Right ventricle myocardium superior (tissue), 1 donor: Measurements from ENCODE around the gene SH2D5. TPM values are rescaled to one million over a fixed set of nuclear protein-coding genes. Genes with fewer than 3 reads are reported as not detected.

Source experiments
- ATAC-seq: fragments of 200-7000 bp; cut with Tn5 transposase; one replicate; pipeline ENCODE4 v1.9.1; 2020; ENCODE audit warnings: mild to moderate bottlenecking; ENCODE audit not compliant: poor library complexity
- DNase-seq: peaks from one replicate; pipeline ENCODE4 v3.0.0-alpha.2; 2020
- intact Hi-C: fragments of 100-400 bp; cut with DNase I; formaldehyde crosslinking; loops from one replicate; pipeline ENCODE4 v1.11.2; 2022
- total RNA-seq: library from RNA; stranded (reverse); fragmentation: NEBNext Ultra II Directional; extraction: Animal tissue kit (Norgen Biotek cat#: 25700); gene quantifications from one replicate; pipeline ENCODE4 v1.2.1, GENCODE V29; 2021
- donor health status: DM: no; HTN: yes; CAD: no; lungs with severe emphysema.

Gene SH2D5
- total RNA-seq, 1 donor from 2014 or later, result not detected

DNA sequence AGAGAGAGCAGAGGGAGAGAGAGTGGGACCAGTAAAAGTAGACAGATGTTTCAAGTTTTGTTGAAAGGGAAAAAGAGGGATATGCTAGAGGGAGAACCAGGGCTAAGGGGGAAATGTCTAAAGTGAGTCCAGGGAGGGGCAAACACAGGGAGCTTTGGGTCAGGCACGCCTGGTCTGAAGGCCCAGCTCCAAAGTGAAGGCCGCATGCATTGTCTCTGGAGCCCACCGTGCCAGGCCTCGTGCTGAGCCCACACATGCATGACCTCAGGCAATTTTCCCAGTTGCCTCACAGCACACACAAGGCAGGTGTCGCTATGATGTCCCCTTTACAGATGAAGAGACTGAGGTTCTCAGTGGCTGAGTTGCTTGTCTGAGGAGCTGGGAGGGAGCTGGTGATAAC, 30.7 kb downstream of the SH2D5 start:
- intact Hi-C loops, result no loop called here
- DNase-seq (no peak), ATAC-seq (no peak)

DNA sequence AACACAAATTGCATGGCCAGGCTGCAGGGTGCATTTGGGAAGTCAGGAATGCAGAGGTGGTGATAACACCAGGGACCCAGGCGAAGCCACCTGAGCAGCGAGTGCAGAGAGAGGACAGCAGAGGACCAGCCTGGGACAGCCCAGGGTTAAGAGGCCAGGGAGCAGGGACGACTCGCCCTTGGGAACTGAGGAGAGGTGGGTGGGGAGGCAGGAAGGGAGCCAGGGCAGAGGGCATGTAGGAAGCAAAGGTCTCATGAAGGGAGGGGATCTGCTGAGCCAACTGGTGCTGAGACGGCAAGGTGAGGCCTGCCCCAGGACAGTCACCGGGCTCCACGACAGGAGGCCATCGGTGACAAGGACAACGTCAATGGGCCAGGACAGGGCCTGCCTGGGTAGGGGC, 31.1 kb downstream of the SH2D5 start:
- intact Hi-C loops, result no loop called here
- no peak for ATAC-seq
- no peak for DNase-seq

- no peak for ATAC-seq
- intact Hi-C loops, result no loop called here
- no peak for DNase-seq
Observed at GRCh38 chr1:20700636-20701215, 31.8 kb downstream of the SH2D5 start.

- intact Hi-C loops, result no loop called here
- DNase-seq, result no peak
Observed at GRCh38 chr1:20699558-20699957, 32.9 kb downstream of the SH2D5 start.

DNA sequence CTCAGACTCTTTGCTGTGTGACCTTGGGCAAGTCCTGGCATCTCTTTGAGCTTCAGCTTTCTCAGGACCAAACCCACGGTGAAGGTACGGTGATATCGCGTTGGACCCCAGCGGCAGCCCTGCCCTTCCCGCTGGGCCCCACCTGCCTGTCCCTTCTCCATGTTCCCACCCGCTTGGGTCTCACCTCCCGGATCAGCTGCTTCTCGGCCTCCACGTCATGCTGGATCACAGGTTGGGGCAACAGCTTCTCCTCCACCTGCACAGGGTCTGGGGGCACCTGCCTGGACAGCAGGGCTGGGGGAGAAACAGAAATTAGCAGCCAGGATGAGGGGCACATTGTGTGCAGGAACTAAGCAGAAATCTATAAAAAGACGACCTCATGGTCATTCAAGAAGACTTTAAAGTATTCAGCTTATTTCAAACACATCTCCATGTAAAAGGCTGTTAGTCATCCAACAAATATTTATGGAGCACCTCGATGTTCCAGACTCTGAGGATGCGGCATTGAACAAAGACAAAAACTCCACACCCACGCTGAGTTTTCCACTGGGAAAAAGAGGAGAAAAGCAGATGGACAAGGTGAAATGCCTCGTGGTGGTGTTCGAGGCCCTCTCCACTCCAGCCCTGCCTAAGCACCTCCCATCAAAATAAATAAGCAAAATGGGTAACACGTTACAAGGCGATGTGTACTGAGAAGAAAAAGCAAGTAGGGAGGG, 34.1 kb downstream of the SH2D5 start:
- ATAC-seq (no peak), DNase-seq (no peak)
- intact Hi-C loops, result no loop called here

More at GRCh38 chr1:20699558-20699957, 32.9 kb downstream of the SH2D5 start:
- no peak for ATAC-seq

- ATAC-seq (no peak), DNase-seq (no peak)
- intact Hi-C loops, result loop anchor here (2.0 kb wide), 1 partner anchor 497 kb away; no protein-coding TSS in a partner anchor
Observed at GRCh38 chr1:20697563-20697962, 34.9 kb downstream of the SH2D5 start.

GRCh38 chr1:20696397-20697333, 35.8 kb downstream of the SH2D5 start:
- DNase-seq (peak; percentile 91), ATAC-seq (peak; percentile 95)
- intact Hi-C loops, result loop anchor here (2.0 kb wide), 1 partner anchor 498 kb away; no protein-coding TSS in a partner anchor

DNA sequence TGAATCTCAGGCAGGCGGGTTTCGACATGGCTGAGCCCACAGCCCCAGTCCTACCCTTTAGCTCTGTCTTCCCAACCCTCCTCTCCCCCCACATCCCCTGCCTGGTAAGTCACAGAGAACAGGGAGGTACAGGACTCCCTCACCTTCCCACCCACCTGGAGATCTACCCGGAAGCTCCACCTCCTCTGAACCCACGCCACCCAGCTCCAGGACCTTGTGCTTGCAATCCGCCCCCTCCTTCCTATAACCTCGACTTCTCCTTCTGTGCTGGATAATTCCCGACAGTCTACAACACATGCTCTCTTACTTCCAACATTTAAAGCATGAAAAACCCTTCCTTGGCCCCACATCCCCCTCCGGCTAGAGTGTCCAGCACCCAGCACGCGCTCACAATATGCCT, 37.0 kb downstream of the SH2D5 start:
- DNase-seq (no peak), ATAC-seq (no peak)
- intact Hi-C loops, result no loop called here

GRCh38 chr1:20693623-20694022, 38.9 kb downstream of the SH2D5 start:
- ATAC-seq (no peak), DNase-seq (no peak)
- intact Hi-C loops, result no loop called here

DNA sequence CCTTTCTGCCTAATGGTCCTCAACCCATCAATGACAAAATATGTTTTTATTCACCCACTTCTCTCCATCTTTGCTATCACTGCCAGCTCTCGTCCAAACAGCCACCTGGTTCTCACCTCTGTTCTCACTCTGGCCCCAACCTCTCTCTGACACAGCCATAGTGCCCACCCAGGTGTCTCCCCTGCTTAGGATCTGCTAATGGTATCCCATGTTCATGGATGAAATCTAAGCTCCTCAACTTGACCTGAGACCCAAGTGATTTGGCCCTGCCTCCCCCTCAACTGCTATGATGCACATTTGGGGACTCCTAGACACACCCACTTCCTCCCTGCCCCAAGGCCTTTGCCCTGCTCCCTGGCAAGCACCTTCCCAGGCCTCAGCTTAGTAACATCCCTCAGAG, 40.6 kb downstream of the SH2D5 start:
- intact Hi-C loops, result no loop called here

DNA sequence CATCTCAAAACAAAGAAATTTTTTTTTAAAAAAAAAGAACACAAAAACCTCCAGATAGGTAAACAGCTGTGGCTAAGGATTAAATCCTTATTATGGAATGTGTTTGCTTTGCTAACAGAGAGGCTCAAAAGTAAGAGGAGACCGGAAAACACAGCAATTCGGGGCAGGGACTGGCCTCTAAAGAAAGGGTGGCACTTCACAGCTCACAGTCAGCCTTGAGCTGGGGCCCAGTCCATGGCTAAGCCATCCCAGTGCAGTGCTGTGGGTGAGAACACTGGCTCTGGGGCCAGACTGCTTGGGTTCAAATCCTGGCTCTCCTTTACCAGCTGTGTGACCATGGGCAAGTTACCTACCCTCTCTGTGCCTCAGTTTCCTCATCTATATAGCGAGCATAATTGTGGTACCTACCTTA, 42.9 kb downstream of the SH2D5 start:
- DNase-seq (no peak), ATAC-seq (no peak)
- intact Hi-C loops, result no loop called here

More for the DNA sequence above, 40.6 kb downstream of the SH2D5 start:
- DNase-seq, result no peak
- ATAC-seq, result no peak

DNA sequence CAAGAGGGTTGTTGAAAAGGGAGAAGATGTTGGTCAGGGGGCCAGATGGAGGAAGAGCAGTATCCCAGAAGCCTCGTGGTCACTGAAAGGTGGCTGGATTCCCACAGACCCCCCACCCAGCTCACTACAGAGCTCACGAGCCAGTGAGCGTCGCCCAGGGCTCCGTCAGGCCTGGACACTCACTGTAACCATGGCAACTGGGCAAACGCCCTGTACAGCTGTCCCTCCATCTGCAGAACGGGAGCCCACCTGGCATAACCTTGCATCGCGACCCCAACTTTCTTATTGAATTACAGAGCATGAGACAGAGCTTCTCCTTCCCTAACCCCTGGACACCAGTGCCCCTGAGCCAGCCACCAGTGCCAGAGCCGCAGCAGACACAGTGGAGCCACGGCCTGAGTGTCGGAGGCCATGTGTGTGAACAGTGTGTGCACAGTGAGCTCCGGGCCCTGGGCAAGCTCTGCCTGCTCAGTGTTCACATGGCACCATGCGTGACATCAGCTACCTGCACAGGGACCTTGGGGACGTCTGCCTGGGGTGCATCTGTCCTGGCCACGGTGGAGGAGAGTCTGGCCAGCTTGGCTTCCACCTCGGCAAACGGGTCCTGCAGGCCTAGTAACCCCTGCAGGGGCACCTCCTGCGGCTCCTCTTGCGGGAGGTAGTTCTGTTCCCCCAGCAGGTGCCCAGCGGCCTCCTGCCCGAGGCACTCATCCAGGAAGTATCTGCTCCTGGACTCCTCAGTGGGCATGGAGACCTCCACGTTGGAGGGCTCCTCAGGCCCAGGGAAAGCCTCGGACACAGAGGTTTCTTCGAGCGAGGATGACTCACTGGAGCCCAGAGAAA, 45.4 kb downstream of the SH2D5 start:
- intact Hi-C loops, result no loop called here
- ATAC-seq, result no peak

GRCh38 chr1:20685741-20686140, 46.8 kb downstream of the SH2D5 start:
- DNase-seq, result no peak
- intact Hi-C loops, result no loop called here
- no peak for ATAC-seq

More for the DNA sequence above, 45.4 kb downstream of the SH2D5 start:
- DNase-seq, result no peak

DNA sequence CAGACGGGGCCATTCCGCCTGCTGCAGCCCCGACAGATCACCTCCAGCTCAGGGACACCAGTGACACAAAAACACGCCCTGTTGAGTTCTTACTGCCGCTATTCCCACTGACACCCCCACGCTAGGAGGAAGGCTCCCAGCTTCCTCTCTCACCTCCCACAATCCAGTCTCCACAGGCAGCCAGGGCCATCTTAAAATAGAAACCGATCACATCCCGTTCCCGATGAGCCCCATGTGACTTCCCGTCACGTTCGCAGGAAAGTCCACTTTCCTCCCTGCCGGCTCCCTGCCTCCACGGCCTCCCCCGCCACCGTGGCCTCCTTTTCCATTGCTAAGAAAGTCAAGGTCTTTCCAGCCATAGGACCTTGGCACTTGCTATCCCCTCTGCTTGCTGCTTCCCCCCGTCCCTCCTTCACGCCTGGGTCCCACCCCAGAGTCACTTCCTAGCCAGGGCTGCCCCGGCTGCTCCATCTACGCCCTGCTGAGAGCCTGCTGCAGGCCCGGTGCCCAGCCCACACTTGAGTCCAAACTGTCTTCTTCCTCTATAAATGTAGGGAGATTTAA, 47.3 kb downstream of the SH2D5 start:
- peak; percentile 72 for DNase-seq
- intact Hi-C loops, result no loop called here
- ATAC-seq, result peak; percentile 68

DNA sequence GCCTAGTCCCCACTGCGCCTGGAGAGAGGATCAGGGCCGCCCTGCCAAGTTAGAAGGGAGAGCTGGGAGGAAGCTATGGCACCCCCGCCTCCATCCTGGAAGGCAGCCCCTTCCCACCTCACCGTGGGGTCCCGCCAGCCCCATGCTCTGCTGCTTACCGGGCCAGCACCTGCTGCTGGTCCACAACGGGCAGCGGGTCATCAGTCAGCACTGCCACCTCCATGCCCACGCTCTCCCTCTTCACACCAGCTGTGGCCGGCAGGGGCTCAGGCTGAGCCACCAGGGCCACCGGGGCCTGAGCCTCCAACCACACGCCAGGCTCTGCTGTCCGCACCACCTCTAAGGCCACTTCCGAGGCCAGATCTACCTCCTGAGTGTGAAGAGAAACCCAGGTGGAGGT, 47.9 kb downstream of the SH2D5 start:
- ATAC-seq, result no peak
- DNase-seq, result no peak
- intact Hi-C loops, result no loop called here

DNA sequence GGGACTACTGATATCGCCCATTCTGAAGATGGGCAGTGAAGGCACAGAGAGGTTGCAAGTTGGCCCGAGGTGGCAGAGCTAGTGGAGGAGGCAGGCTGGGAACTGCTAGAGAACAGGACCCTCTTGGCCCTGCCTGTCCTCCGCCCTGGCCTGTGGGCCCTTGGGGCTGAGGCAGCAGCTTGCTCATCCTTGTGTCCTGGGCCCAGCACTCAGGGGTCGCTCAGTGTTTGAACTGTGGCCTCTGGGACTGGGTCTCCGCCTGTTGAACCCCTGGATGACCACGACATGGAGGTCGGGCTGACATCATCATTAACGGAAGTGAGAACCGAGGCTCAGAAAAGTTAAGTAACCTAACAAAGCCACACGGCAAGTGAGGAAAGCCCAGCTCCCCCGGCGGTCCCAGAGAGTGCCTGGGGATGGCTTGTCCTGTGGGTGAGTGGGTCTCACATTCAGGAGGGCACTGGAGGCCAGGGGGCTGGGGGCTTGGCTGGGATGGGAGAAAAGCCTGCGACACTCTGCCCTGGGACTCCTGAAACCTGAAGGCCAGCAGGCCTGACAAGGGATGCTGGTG, 48.4 kb downstream of the SH2D5 start:
- intact Hi-C loops, result no loop called here
- no peak for ATAC-seq
- DNase-seq, result no peak

DNA sequence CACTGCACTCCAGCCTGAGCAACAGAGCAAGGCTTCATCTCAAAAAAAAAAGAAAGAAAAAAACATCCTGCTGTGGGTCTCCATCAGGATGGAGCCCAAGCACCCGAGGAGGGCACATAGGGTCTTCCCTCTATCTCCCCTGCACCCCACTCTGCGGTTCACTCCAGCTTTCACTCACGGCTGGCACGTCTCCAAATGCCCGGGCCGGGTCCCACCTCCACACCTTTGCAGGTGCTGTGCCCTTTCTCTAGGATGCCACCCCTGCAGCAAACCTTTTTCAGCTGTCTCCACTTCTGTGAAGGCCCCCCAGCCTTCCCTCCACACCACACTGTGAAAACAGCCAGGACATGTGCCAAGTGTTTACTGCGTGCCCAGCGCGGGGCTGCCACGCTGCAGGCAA, 48.9 kb downstream of the SH2D5 start:
- DNase-seq, result no peak
- no peak for ATAC-seq
- intact Hi-C loops, result no loop called here
